Measurements from ENCODE around the gene ARID1A. TPM values are rescaled to one million over a fixed set of nuclear protein-coding genes. Genes with fewer than 3 reads are reported as not detected.
"Not testable (repeated sequence)": the region's sequence is repeated elsewhere in the genome, so short reads cannot be mapped to it uniquely, and the experiment has no call there.

The ARID1A gene
- 18.1 and 26.2 TPM in 2 replicates for total RNA-seq (2014; rRNA removed; shearing (Covaris generic))

DNA sequence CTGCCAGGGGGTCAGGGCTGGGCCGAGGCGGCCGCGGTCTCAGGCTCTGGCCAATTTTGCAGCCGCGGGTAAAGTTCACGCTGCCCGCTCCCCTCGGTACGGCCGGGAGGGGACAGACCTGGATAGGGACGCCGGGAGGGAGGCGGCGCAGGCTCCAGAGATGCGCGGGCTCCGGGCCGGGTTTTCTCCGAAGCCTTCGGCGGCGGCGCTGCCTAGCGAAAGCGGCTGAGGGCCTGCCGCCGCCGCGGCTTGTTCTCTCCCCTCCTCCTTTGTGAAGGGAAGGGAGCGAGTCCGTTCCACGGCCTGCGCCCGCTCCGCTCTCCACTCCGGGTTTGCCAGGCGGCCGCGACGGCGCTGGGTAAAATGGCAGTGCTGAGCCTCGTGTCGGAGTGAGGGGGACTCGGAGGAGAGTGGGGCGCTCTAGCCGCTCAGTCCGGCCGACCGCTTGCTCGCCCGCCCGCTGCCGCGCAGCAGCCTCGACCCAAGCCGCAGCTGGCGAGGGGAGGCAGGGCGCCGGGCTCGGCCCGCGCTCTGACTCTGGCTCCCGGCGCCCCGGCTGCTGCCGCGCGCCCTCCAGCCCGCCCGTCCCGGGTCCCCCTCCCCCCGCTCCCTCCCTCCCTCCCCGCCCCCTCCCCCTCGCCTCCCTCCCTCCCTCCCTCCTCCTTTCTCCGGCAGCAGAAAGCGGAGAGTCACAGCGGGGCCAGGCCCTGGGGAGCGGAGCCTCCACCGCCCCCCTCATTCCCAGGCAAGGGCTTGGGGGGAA lies at the start of gene ARID1A:
Gene ARID1A (plus strand): TSS at position 660 of the 763 bp plus-strand sequence. CDS start 389 bp downstream, outside the sequence.
- peak; percentile 96 for DNase-seq (ENCODE audit: low read depth)

GRCh38 chr1:26664802-26665201 lies 31.0 kb upstream of the ARID1A start:
- no peak for DNase-seq (ENCODE audit: low read depth)

GRCh38 chr1:26666855-26667254 lies 29.0 kb upstream of the ARID1A start:
- DNase-seq (ENCODE audit: low read depth): peak; percentile 53

DNA sequence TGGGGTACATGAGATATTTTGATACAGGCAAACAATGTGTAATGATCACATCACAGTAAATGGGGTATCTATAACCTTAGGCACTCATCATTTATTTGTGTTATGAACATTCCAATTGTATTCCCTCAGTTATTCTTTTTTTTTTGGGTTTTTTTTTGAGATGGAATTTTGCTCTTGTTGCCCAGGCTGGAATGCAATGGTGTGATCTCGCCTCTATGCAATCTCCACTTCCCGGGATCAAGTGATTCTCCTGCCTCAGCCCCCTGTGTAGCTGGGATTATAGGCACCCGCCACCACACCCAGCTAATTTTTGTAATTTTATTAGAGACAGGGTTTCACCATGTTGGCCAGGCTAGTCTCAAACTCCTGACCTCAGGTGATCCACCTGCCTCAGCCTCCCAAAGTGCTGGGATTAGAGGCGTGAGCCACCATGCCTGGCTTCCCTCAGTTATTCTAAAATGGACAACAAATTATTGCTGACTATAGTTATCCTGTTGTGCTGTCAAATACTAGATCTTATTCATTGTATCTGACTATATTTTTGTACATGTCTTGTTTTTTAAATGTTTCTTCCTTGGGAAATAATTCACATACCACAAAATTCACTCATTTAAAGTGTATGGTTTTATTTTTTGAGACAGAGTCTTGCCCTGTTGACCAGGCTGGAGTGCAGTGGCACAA lies 27.6 kb upstream of the ARID1A start:
- not testable (repeated sequence) for DNase-seq (ENCODE audit: low read depth)

DNA sequence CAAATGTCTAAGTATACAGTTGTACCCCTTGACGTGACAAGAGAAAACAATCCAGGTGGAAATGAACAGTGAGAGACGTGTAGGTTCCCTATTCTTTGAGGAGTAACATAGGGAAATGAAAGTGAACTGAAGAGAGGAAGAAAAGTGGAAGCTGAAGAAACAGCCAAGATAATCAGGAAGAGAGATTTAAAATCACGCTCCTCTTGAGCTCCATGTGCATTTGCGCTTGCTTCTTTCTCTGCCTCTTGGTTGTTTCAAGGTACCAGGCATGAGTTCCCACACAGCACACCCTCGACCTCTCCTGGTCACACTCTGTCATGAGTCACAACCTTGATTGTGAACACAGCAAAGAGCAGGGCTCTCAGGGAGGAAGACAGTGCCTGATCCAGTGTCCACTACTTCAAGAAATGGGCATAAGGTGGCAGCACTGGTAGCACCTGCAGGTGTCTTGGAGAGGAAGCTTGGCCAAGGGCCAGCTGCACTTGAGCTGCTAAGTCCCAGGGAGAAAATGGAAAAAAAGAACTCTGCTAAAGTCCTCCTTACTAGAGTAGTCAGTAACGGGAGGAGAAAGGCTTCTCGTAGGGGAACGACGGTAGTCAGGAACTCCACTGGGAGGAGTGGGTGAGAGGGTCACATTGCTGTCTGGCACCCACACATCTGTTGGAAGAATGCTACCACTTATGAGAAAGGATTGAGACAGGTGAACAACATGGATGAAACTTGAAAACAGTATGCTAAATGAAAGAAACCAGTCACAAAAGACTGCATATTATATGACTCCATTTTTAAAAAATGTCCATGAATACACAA lies 18.3 kb upstream of the ARID1A start:
- DNase-seq (ENCODE audit: low read depth): peak; percentile 94

- no peak for DNase-seq (ENCODE audit: low read depth)
These were observed 10.9 kb upstream of the ARID1A start for GRCh38 chr1:26684763-26685508.

GRCh38 chr1:26686795-26687194 lies 9.0 kb upstream of the ARID1A start:
- DNase-seq (ENCODE audit: low read depth): peak; percentile 39

DNA sequence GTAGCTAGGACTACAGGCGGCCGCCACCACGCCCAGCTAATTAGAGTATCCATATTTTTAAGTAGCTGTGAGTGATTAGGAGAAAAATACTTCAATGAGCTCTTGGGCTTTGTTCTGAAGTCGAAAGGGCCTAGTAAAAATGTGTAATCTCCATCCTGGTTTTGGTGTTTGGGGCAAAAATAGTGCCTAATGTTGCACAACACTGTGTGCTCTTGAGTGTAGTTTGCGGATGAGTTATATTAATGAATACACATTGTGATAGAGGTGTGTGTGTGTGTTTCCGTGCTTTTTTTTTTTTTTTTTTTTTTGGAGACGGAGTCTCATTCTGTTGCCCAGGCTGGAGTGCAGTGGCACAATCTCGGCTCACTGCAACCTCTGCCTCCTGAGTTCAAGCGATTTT lies 6.3 kb upstream of the ARID1A start:
- no peak for DNase-seq (ENCODE audit: low read depth)

DNA sequence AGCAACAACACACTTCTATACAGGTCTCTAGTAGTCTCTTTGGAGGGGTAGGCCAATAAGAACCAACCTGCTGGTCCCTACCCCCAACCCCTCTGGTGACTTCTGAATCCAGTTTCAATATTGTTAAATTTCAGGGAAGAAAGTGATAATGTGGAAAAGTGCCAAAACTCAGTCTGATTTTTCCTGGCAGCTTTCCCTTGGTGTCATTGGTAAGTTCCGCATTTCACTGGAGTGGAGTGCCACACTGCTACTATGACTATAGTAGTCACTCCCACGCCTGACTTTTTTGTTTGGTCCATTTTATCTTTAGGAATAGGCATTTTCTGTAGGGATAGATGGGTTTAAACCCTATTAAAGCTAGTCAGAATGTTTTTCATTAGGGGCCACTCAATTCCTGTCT lies 5.7 kb upstream of the ARID1A start:
- no peak for DNase-seq (ENCODE audit: low read depth)

GRCh38 chr1:26690576-26691031 lies 5.2 kb upstream of the ARID1A start:
- DNase-seq (ENCODE audit: low read depth): peak; percentile 28

GRCh38 chr1:26692211-26692792 lies 3.5 kb upstream of the ARID1A start:
- peak; percentile 97 for DNase-seq (ENCODE audit: low read depth)

DNA sequence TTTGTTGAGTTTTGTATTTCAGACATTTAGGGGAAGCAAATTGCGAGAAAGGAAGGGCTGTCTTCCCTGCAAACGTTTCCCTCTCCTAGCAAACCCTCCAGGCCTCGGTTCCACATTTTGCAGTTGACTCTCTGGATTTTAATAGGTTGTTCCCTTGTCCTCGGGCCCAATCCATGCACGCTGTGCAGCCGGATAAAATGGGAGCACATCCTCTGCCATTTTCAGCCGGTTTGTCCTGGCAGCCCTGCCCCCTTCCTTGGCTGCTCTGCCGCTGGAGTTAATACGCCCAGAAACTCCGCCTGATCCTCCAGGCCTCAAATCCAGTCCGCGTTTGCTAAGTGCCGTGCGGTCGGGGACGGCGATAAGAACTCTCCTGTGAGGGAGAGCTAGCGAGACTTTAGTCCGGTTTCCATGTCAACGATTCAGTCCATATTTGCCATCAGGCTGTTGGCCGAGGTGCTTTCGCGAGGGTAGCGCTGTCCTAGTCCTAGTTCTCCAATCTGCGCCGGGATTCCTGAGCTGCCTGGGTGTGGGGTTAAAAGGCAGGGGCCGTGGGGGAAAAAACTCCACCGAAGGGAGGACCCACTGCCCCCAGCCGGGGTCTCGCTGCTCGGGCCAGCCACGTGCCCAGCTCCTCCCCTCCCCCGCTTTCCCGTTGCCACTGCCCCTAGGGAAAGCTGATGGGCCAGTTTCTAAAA lies 2.9 kb upstream of the ARID1A start:
- peak; percentile 99 for DNase-seq (ENCODE audit: low read depth)

GRCh38 chr1:26693599-26694572 lies 1.9 kb upstream of the ARID1A start:
- peak; percentile 38 for DNase-seq (ENCODE audit: low read depth)

GRCh38 chr1:26694638-26695355 lies 1.0 kb upstream of the ARID1A start:
- peak; percentile 16 for DNase-seq (ENCODE audit: low read depth)

DNA sequence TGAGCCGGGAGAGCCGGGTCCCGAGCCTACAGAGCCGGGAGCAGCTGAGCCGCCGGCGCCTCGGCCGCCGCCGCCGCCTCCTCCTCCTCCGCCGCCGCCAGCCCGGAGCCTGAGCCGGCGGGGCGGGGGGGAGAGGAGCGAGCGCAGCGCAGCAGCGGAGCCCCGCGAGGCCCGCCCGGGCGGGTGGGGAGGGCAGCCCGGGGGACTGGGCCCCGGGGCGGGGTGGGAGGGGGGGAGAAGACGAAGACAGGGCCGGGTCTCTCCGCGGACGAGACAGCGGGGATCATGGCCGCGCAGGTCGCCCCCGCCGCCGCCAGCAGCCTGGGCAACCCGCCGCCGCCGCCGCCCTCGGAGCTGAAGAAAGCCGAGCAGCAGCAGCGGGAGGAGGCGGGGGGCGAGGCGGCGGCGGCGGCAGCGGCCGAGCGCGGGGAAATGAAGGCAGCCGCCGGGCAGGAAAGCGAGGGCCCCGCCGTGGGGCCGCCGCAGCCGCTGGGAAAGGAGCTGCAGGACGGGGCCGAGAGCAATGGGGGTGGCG lies 371 bp downstream of the ARID1A start:
- DNase-seq (ENCODE audit: low read depth): no peak

- peak; percentile 34 for DNase-seq (ENCODE audit: low read depth)
These were observed 1.0 kb downstream of the ARID1A start for GRCh38 chr1:26696654-26697430.

- no peak for DNase-seq (ENCODE audit: low read depth)
These were observed 1.7 kb downstream of the ARID1A start for GRCh38 chr1:26697431-26697977.

All from M059J (cell line).